ENCODE results near the gene PLEKHG4B.
"Not testable (repeated sequence)": the region's sequence is repeated elsewhere in the genome, so short reads cannot be mapped to it uniquely, and the experiment has no call there.

Gene PLEKHG4B

DNA sequence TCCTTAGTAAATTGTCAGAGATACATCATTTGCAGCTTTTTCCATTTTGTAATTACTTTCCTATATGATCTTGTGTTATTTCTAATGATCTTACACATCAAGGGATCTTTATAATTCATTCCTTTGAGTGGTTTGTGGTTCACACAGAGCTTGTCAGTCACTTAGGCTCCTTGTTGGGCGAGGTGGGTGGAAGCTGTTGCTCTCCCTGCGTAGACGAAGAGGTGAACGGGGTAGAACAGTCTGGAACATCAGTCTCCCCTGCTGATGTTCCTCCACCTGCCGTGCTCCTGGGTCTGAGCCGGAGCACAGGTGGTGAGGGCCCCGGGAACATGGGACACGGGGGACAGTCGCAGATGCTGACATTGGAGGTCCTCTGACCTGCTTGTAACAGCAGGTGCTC, 143.6 kb downstream of the PLEKHG4B start:
- not testable (repeated sequence) for DNase-seq

GRCh38 chr5:237931-238330, 146.0 kb downstream of the PLEKHG4B start:
- not testable (repeated sequence) for DNase-seq
